NOMO-1 treated with dmso at 0.1 percent for 144 hours (cell line): ENCODE measurements around the gene PTPN4.

Experiments
- DNase-seq: peaks from one replicate; lab custom pipeline; 2025; ENCODE audit not compliant: unreplicated experiment; lab: John Stamatoyannopoulos, UW

Gene PTPN4

DNA sequence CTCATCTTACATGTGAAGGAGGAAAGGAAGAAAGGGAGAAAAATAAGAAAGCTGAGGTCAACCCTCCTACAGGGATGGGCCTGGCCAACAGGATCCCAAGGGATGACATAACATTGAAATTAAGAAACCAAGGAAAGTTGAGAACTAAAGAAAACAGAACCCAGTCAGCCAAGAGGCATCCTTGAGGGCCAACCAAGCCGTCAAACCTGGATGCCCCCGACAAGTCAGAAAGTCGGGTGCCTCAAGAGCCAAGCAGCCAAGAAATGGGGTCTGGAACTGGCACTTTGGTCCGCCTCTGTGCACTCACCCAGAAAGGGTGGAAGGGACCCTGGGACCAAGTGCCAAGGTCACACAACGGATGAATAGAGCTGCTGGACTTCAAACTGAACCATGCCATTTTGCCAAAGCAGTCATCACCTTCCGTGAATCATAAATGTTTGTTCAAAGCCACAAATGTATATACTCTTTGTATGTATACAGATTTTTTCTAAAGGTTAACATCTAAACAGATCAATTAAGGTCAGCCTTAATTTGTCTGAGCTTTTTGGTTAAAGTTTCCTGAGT is 27.0 kb upstream of the PTPN4 start:
- no peak for DNase-seq

- no peak for DNase-seq
Measured at GRCh38 chr2:119734047-119734446, 25.7 kb upstream of the PTPN4 start.

- DNase-seq: no peak
Measured at GRCh38 chr2:119735565-119735964, 24.2 kb upstream of the PTPN4 start.

GRCh38 chr2:119736021-119736420 is 23.7 kb upstream of the PTPN4 start:
- DNase-seq: no peak

DNA sequence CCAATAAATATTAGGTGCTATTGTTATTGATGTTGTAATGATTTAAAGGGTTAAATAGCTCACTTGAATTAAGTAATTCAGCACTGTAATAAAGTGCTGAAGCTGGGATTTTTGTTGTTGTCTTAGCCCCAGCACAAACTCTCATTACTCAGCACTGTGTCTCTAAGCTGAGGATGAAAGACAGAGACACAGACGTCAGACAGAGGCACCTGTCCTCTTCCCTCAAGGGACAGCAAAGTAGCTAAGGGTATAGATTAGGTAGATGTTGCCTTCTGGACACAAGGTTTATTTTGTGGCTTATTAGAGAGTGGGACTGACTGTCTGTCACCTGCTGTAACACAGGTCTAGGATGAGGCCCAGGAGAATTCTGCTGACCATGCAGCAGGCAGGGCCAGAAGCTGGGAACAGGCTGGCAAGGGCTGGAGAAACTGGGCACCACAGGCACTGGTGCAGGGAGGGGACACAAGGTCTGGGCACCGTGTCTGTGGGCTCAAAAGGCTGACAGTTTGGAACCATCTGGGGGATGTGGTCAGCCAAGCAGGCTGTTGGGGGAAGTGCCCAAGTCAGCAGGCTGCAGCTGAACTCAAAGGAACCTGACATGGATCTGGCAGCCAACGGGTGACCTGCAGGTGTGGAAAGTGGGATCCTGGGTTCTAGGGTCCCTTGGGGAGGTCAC is 20.0 kb upstream of the PTPN4 start:
- no peak for DNase-seq

- DNase-seq: no peak
Measured at GRCh38 chr2:119741001-119741400, 18.7 kb upstream of the PTPN4 start.

DNA sequence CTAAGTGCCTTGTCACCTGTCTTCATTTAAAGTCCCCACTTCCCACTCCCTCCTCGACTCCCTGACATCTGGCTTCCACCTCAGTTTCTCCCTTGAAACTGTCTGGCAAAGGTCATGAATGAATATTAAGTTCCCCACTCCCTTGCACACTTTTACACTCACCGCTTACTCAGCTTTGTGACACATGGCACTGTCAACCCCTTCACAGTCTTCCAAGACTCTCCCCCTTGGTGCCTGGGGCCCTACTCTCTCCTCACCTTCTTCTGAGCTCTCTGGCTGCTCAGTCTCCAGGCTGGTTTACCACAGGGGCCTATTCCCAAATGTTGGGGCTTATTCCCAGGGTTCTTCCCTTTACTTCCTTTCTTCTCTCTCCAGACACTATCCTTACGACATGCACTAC is 17.9 kb upstream of the PTPN4 start:
- no peak for DNase-seq

- DNase-seq: no peak
Measured at GRCh38 chr2:119744335-119744939, 15.3 kb upstream of the PTPN4 start.

- no peak for DNase-seq
Measured at GRCh38 chr2:119745566-119745965, 14.2 kb upstream of the PTPN4 start.

- no peak for DNase-seq
Measured at GRCh38 chr2:119746836-119747686, 12.7 kb upstream of the PTPN4 start.

DNA sequence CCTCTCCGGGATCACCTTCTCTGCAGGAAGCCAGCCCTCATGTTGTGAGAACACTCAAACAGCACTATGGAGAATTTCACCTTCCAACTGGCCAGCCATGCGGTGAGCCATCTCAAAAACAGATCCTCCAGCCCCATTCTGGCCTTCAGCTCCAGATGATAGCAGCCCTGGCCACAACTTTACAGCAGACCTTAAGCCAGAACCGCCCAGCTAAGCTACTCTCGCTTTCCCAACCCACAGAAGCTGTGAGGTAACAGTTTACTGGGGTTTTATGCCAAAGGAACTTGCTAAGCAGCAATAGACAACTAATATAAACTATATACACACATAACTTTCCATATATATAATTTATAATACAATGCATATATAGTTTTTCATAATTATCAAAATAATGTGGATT is 11.6 kb upstream of the PTPN4 start:
- no peak for DNase-seq

GRCh38 chr2:119749477-119750012 is 10.2 kb upstream of the PTPN4 start:
- no peak for DNase-seq

- no peak for DNase-seq
Measured at GRCh38 chr2:119751706-119752105, 8.0 kb upstream of the PTPN4 start.

- no peak for DNase-seq
Measured at GRCh38 chr2:119753041-119753929, 6.4 kb upstream of the PTPN4 start.

- no peak for DNase-seq
Measured at GRCh38 chr2:119753930-119754321, 5.8 kb upstream of the PTPN4 start.

DNA sequence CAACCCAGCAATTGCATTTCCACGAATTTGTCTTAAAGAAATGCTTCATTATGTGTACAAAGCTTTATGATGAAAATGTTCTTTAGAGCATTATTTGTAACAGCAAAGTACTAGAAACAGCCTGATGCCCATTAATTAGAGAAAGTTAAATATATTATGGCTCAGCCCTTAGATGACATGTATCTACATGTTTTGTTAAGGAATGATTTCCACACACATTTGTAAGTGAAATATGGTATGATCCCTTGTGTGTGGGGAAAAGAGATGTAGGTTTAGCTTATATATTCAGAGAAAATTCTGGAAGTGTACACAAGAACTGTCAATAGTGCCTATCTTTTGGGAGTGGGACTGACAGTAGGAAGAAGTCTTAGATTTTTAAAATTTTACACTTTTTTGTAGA is 3.8 kb upstream of the PTPN4 start:
- DNase-seq: no peak

DNA sequence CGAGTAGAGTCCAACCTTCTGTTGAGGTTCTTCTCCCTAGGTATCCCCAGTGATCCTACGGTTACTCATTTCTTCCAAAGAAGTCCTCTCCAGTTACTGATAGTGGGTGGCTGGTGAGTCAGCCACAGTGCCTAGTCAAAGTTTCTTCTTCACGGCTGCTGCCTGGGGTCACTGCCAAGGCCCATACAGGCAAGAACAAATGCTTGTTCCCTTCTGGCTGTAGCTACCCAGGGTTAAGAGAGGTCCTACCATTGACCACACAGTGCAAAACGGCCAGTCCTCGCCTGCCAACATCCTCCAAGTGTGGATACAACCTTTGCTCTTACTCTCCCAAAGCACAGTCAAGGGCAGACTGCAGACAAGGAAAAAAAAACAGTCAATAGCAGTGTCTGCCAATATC is 2.9 kb upstream of the PTPN4 start:
- DNase-seq: no peak

GRCh38 chr2:119758881-119759450 is 756 bp upstream of the PTPN4 start:
- DNase-seq: no peak

DNA sequence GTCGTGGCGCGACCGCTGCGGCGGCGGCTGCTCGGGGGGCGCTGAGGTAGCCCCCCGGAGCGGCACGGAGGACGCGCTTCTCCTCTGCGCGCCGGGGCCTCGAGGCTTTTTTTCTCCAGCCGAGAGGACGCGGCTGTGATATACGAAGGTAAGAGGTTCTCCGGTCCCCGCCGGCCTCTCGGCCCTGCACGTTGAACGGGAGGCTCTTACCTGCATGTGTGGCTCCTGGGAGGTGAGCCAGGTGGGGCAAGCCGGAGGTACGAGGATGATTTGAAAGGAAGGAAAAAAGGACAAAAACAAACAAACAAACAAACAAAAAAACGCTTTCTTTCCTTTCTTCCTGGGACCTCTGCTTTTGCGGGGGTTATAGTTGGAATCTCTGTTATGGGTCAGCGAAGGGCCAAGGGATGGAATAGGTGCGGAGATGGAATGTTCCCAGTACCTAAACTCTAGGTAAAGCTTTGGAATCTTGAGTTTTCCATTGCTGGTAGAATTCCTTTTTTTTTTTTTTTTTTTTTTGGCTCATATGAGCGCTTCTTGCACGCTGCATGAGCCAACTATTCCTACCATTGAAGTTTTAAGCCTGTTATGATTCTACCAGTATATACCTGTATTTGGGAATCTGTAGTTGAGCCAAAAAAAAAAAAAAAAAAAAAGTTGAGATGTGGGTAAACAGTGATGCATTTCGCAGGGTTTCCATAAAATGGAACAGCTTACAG is 674 bp downstream of the PTPN4 start:
- DNase-seq: no peak

DNA sequence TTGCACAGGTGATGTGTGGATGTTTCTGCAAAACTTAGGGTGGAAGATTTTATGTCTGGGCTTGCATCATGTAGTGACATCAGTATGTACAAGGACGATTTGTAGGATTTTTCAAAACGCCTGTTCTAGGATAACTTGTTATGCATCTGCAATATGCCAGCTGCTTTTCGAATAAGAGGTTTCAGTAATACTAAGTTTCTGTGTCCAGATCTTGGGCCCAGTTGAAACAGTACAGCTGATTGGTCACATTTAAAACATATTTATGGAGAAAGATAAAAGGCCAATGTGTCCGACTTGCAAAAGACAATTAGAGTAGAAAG is 1.2 kb downstream of the PTPN4 start:
- DNase-seq: no peak
